ENCODE results near the gene RSPRY1. TPM values are rescaled to one million over a fixed set of nuclear protein-coding genes. Genes with fewer than 3 reads are reported as not detected.

RSPRY1 gene
- total and polyA plus RNA-seq, 12 donors, result 7.7 to 43.5 (median 25.5) TPM

- Histone ChIP-seq H3K36me3 (replicated peaks in 1 of 2) (peaks cover 0 to 64% of the 10 kb centered on the region in 2 donors), H3K4me1 (replicated peaks in 1 of 2) (peaks cover 0 to 19% of the 10 kb centered on the region in 2 donors), H3K27ac (no peak overlapping the region), H3K27me3 (no peaks in the 10 kb centered on the region), H3K4me3 (no peak overlapping the region), H3K9me3 (replicated peaks in 1 of 3) (no peaks in the 10 kb centered on the region)
- DNase-seq, result no peak
- intact Hi-C loops (cut with DNase I), result no loop called here
- no peak for TF ChIP-seq CTCF (IDR thresholded peaks at IDR 0.05)
- TF ChIP-seq POLR2A (IDR thresholded peaks at IDR 0.05), result no peak
- WGBS, 4 donors, result 60 to 89% (median 87%) methylated on average over 1 of the region's 1 CpG
Observed at GRCh38 chr16:57163842-57164241, 22.3 kb upstream of the RSPRY1 start.

- Histone ChIP-seq H3K27me3 (no peaks in the 10 kb centered on the region), H3K9me3 (replicated peaks in 1 of 3) (no peaks in the 10 kb centered on the region), H3K4me3 (no peak overlapping the region), H3K27ac (no peak overlapping the region), H3K4me1 (replicated peaks in 1 of 2) (peaks cover 0 to 19% of the 10 kb centered on the region in 2 donors), H3K36me3 (replicated peaks in 1 of 2) (peaks cover 0 to 66% of the 10 kb centered on the region in 2 donors)
- intact Hi-C loops (cut with DNase I), result no loop called here
- no peak for DNase-seq
- WGBS, 4 donors, result 84 to 93% (median 90%) methylated on average over 5 of the region's 5 CpGs
- no peak for TF ChIP-seq CTCF (IDR thresholded peaks at IDR 0.05)
- TF ChIP-seq POLR2A (IDR thresholded peaks at IDR 0.05), result no peak
Observed at GRCh38 chr16:57165483-57165882, 20.6 kb upstream of the RSPRY1 start.

GRCh38 chr16:57165938-57166337 is 20.2 kb upstream of the RSPRY1 start:
- intact Hi-C loops (cut with DNase I), result no loop called here
- H3K27me3 ChIP-seq, result no peaks in the 10 kb centered on the region
- no peak for DNase-seq
- 83 to 89% (median 87%) methylated on average over 3 of the region's 3 CpGs for WGBS, 4 donors
- peaks cover 0 to 19% of the 10 kb centered on the region in 2 donors for H3K4me1 ChIP-seq (replicated peaks in 1 of 2)
- TF ChIP-seq CTCF (IDR thresholded peaks at IDR 0.05) (no peak), POLR2A (IDR thresholded peaks at IDR 0.05) (no peak)
- H3K27ac ChIP-seq, result no peak overlapping the region
- H3K9me3 ChIP-seq (replicated peaks in 1 of 3), result no peaks in the 10 kb centered on the region
- no peak overlapping the region for H3K4me3 ChIP-seq
- H3K36me3 ChIP-seq (replicated peaks in 1 of 2), result peaks cover 0 to 70% of the 10 kb centered on the region in 2 donors

GRCh38 chr16:57166451-57166850 is 19.7 kb upstream of the RSPRY1 start:
- Histone ChIP-seq H3K4me3 (no peak overlapping the region), H3K27ac (peak overlapping the region in 1 of 5 donors; percentile 40), H3K36me3 (replicated peaks in 1 of 2) (peaks cover 0 to 75% of the 10 kb centered on the region in 2 donors), H3K27me3 (no peaks in the 10 kb centered on the region), H3K9me3 (replicated peaks in 1 of 3) (no peaks in the 10 kb centered on the region), H3K4me1 (replicated peaks in 1 of 2) (peaks cover 0 to 19% of the 10 kb centered on the region in 2 donors)
- TF ChIP-seq CTCF (IDR thresholded peaks at IDR 0.05) (no peak), POLR2A (IDR thresholded peaks at IDR 0.05) (no peak)
- DNase-seq, result no peak
- intact Hi-C loops (cut with DNase I), result no loop called here

Measured in adrenal gland (tissue), 12 donors.